ENCODE results near the gene MASP2. TPM values are rescaled to one million over a fixed set of nuclear protein-coding genes. Genes with fewer than 3 reads are reported as not detected.
"Not testable (repeated sequence)": the region's sequence is repeated elsewhere in the genome, so short reads cannot be mapped to it uniquely, and the experiment has no call there.

Gene MASP2
- total RNA-seq, 2 experiments from 2014 or later = not detected

GRCh38 chr1:10990828-10991227, 56.2 kb downstream of the MASP2 start:
- Mint-ChIP-seq H3K4me1 (ENCODE audit: low read depth) (peaks cover 7% of the 10 kb centered on the region), H3K4me3 (no peak overlapping the region), H3K27ac (no peak overlapping the region), H3K9me3 (no peaks in the 10 kb centered on the region), H3K27me3 (no peaks in the 10 kb centered on the region), H3K36me3 (ENCODE audit: low read depth) (no peaks in the 10 kb centered on the region)
- ChIA-PET POLR2A (interaction anchor here (0.6 kb wide), 1 partner anchor 312 kb away, joined by 3 read pairs; no protein-coding TSS in a partner anchor), CTCF (no interaction called here)
- intact Hi-C loops (cut with micrococcal nuclease) = no loop called here
- ATAC-seq = no peak
- no peak for TF ChIP-seq CTCF (IDR thresholded peaks at IDR 0.05)
- no peak for DNase-seq

DNA sequence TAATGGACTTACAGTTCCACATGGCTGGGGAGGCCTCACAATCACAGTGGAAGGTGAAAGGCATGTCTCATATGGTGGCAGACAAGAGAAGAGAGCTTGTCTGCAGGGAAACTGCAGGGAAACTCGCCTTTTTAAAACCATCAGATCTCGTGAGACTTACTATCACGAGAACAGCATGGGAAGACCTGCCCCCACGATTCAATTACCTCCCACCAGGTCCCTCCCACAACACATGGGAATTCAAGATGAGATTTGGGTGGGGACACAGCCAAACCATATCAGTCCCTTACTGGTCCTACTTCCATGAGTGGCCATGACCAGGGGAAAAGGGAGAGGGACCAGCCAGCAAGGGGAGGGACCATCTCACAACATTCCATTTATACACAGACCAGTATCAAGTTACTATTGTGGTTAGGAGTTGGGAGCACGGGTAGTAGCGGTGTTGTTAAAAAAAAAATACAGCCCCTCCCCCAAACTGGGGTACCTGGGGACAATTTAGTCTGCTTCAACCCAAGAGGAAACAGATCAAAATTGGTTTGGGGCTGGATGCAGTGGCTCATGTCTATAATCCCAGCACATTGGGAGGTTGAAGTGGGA, 57.0 kb downstream of the MASP2 start:
- POLR2A ChIA-PET; H3K27ac Mint-ChIP-seq; intact Hi-C loops (cut with micrococcal nuclease); ATAC-seq; H3K9me3 Mint-ChIP-seq; H3K36me3 Mint-ChIP-seq (ENCODE audit: low read depth); CTCF ChIA-PET; H3K4me3 Mint-ChIP-seq; H3K27me3 Mint-ChIP-seq; DNase-seq: not testable (repeated sequence)
- peaks cover 12% of the 10 kb centered on the region for H3K4me1 Mint-ChIP-seq (ENCODE audit: low read depth)

DNA sequence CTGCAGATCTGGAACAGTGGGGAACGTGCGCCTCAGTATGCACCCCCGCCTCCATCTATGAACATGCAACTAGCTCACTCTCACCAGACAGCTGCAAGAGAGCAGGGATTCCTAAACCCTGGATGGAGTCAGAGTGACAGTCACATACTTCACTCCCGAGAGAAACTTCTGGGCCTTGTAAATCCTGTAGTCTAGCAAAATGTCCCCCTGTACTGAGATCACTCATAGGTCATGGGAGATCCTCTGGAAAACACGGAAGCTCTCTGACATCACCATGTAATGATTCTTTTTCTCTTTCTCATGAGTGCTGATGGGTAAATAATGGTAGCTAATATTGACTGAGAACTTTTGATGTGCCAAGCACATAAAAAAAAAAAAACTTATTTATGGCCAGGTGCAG, 57.9 kb downstream of the MASP2 start:
- CTCF ChIA-PET = no interaction called here
- intact Hi-C loops (cut with micrococcal nuclease) = no loop called here
- ATAC-seq = no peak

GRCh38 chr1:10987840-10988417, 59.1 kb downstream of the MASP2 start:
- H3K4me3 Mint-ChIP-seq = no peak overlapping the region
- no peaks in the 10 kb centered on the region for H3K36me3 Mint-ChIP-seq (ENCODE audit: low read depth)
- DNase-seq (no peak), ATAC-seq (no peak)
- ChIA-PET CTCF (no interaction called here), POLR2A (no interaction called here)
- H3K27ac Mint-ChIP-seq = no peak overlapping the region
- intact Hi-C loops (cut with micrococcal nuclease) = no loop called here
- H3K9me3 Mint-ChIP-seq = no peaks in the 10 kb centered on the region
- no peak for TF ChIP-seq CTCF (IDR thresholded peaks at IDR 0.05)
- no peaks in the 10 kb centered on the region for H3K27me3 Mint-ChIP-seq
- H3K4me1 Mint-ChIP-seq (ENCODE audit: low read depth) = peaks cover 12% of the 10 kb centered on the region

More for the DNA sequence above, 57.9 kb downstream of the MASP2 start:
- Mint-ChIP-seq H3K36me3 (ENCODE audit: low read depth) (no peaks in the 10 kb centered on the region), H3K27ac (no peak overlapping the region), H3K9me3 (no peaks in the 10 kb centered on the region), H3K4me3 (no peak overlapping the region), H3K4me1 (ENCODE audit: low read depth) (peaks cover 12% of the 10 kb centered on the region), H3K27me3 (no peaks in the 10 kb centered on the region)
- no peak for DNase-seq
- TF ChIP-seq CTCF (IDR thresholded peaks at IDR 0.05) = no peak
- POLR2A ChIA-PET = no interaction called here

- CTCF ChIA-PET = no interaction called here
- ATAC-seq (no peak), DNase-seq (no peak)
- Mint-ChIP-seq H3K27me3 (peaks cover 2% of the 10 kb centered on the region), H3K4me1 (ENCODE audit: low read depth) (peaks cover 12% of the 10 kb centered on the region), H3K4me3 (no peak overlapping the region), H3K36me3 (ENCODE audit: low read depth) (no peaks in the 10 kb centered on the region), H3K27ac (no peak overlapping the region), H3K9me3 (no peaks in the 10 kb centered on the region)
- TF ChIP-seq CTCF (IDR thresholded peaks at IDR 0.05) = no peak
- intact Hi-C loops (cut with micrococcal nuclease) = no loop called here
- POLR2A ChIA-PET = interaction anchor here (1.2 kb wide), 1 partner anchor 20 kb away, joined by 5 read pairs; no protein-coding TSS in a partner anchor
Observed at GRCh38 chr1:10986525-10986890, 60.5 kb downstream of the MASP2 start.
